Measurements from ENCODE around the gene MLST8. TPM values are rescaled to one million over a fixed set of nuclear protein-coding genes. Genes with fewer than 3 reads are reported as not detected.

MLST8 gene
- total RNA-seq, 1 donor from 2014 or later: 23.7 TPM

DNA sequence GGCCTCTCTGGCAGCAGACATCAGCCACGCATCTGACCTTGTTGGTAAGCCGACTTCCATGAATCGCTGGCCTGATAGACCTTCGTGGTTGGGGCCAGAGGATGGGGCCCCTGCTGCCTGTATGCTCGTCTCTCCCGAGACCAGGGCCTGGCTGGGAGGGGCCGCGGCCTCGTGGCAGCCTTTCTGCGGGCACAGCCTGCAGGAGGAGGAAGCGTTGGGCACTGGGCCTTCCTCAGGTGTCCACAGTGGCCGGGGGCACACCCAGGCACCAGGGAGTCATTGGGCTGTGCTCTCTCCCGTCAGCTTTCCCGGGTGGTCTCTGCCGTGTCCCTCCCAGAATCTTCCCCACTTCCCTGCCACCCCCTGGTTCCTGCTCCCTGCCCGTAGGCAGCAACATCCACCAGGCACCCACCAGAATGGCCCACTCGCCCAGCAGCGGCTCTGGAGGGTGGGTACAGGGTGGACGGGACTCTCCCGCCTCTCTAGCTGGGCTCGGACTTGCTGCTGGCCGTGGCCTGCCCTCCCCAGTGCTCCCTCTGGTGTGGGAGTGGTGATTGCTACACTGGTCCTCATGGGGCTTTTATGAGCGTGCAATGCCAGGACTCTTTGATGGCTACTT is 24.5 kb downstream of the MLST8 start:
- H3K9me3 ChIP-seq: no peaks in the 10 kb centered on the region
- H3K36me3 ChIP-seq: peaks cover 69 to 70% of the 10 kb centered on the region in 2 donors
- TF ChIP-seq CTCF (IDR thresholded peaks at IDR 0.05): no peak
- DNase-seq (ENCODE audit: low spot score in 2 of 2): no peak
- H3K4me3 ChIP-seq: no peak overlapping the region
- H3K27me3 ChIP-seq: no peaks in the 10 kb centered on the region
- peaks cover 0 to 5% of the 10 kb centered on the region in 2 donors for H3K4me1 ChIP-seq
- H3K27ac ChIP-seq: no peak overlapping the region
- intact Hi-C loops (cut with DNase I): no loop called here

- Histone ChIP-seq H3K36me3 (peaks cover 76% of the 10 kb centered on the region in 2 donors), H3K9me3 (no peaks in the 10 kb centered on the region), H3K4me3 (no peak overlapping the region), H3K27ac (no peak overlapping the region), H3K27me3 (no peaks in the 10 kb centered on the region), H3K4me1 (no peaks in the 10 kb centered on the region)
- no peak for TF ChIP-seq CTCF (IDR thresholded peaks at IDR 0.05)
- DNase-seq (ENCODE audit: low spot score in 2 of 2): no peak
- intact Hi-C loops (cut with DNase I): no loop called here
Observed at GRCh38 chr16:2230376-2230775, 25.1 kb downstream of the MLST8 start.

- intact Hi-C loops (cut with DNase I): no loop called here
- no peaks in the 10 kb centered on the region for H3K27me3 ChIP-seq
- no peak overlapping the region for H3K27ac ChIP-seq
- peaks cover 82% of the 10 kb centered on the region in 2 donors for H3K36me3 ChIP-seq
- H3K9me3 ChIP-seq: no peaks in the 10 kb centered on the region
- DNase-seq (ENCODE audit: low spot score in 2 of 2): no peak
- peaks cover 0 to under 1% of the 10 kb centered on the region in 2 donors for H3K4me1 ChIP-seq
- no peak overlapping the region for H3K4me3 ChIP-seq
- TF ChIP-seq CTCF (IDR thresholded peaks at IDR 0.05): no peak
Observed at GRCh38 chr16:2231016-2231931, 26.0 kb downstream of the MLST8 start.

GRCh38 chr16:2232094-2232990 is 27.1 kb downstream of the MLST8 start:
- no peak for DNase-seq (ENCODE audit: low spot score in 2 of 2)
- intact Hi-C loops (cut with DNase I): no loop called here
- no peaks in the 10 kb centered on the region for H3K9me3 ChIP-seq
- peaks cover 6% of the 10 kb centered on the region for H3K27me3 ChIP-seq
- H3K36me3 ChIP-seq: peaks cover 82% of the 10 kb centered on the region in 2 donors
- no peak for TF ChIP-seq CTCF (IDR thresholded peaks at IDR 0.05)
- H3K4me1 ChIP-seq: peaks cover 8 to 10% of the 10 kb centered on the region in 2 donors
- no peak overlapping the region for H3K4me3 ChIP-seq
- no peak overlapping the region for H3K27ac ChIP-seq

DNA sequence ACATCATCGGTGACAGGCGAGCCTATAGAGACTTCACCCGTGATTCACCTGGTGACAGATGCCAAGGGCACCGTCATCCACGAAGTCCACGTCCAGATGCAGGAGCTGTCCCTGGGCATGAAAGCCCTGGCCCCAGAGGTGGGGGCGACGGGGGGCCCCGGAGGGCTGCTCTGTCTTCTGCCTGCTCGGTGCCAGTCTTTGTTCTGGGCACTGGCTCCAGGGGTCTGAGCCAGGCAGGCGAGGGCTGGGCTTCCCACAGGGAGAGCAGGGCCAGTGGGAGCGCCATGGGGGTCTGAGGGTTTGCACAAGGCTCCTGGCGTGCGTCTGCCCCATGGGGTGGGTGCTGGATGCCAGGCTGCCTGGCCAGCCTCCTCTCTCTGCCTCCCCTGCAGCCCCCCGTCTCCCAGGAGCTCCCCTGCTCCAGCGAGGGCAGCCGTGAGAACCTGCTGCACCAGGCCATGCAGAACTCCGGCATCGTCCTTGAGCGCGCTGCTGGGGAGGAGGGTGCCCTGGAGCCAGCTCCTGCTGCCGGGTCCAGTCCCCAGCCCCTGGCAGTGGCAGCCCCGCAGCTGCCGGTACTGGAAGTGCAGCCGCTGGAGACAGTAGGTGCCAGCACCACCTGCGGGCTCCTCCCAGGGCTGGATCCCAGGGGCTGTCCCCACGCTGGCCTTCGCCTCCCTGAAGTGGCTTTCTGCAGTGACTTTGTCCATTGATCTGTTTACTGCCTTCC is 28.0 kb downstream of the MLST8 start:
- Histone ChIP-seq H3K9me3 (no peaks in the 10 kb centered on the region), H3K4me1 (peaks cover 8 to 10% of the 10 kb centered on the region in 2 donors), H3K36me3 (peaks cover 77 to 78% of the 10 kb centered on the region in 2 donors), H3K4me3 (no peak overlapping the region), H3K27me3 (peaks cover 6% of the 10 kb centered on the region), H3K27ac (no peak overlapping the region)
- intact Hi-C loops (cut with DNase I): no loop called here
- DNase-seq (ENCODE audit: low spot score in 2 of 2): no peak
- no peak for TF ChIP-seq CTCF (IDR thresholded peaks at IDR 0.05)
